NOMO-1 (cell line): ENCODE measurements around the gene KIF2A.

Experiments
- DNase-seq, 2 experiments: peaks; one replicate each; lab custom pipeline; 2025; ENCODE audit not compliant: unreplicated experiment in 2 of 2; lab: John Stamatoyannopoulos, UW

The KIF2A gene

DNA sequence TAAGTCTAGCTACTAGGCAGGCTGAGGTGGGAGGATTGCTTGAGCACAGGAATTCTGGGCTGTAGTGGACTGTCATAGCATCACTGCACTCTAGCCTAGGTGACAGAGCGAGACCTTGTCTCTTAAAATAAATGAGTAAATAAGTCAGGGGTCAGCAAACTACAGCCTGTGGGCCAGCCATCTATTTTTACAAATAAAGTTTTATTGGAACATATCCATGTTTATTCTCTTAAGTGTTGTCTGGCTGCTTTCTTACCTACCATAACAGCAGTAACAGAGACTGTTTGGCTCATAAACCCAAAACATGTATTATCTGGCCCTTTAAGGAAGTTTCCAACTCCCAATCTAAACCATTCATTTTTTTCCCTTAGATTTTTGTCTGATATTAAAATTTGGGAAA lies 68.1 kb downstream of the KIF2A start:
- DNase-seq: no peak

DNA sequence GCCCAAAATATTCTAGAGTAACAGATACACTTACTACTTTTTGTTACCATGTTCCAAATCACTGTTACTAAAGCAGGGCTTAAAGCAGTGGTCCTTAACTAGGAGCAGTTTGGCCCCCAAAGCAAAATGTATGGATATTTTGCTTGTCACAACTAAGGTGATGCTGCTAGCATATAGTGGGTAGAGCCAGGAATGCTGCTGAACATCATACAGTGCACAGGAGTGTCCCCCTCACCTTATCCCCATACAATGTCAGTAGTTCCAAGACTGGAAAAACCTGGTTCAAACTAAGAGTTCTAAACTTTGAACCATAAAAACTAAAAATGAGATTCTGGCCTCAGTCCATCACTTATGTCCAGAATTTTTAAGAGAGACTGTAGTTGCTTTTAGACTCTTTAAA lies 69.6 kb downstream of the KIF2A start:
- no peak for DNase-seq

DNA sequence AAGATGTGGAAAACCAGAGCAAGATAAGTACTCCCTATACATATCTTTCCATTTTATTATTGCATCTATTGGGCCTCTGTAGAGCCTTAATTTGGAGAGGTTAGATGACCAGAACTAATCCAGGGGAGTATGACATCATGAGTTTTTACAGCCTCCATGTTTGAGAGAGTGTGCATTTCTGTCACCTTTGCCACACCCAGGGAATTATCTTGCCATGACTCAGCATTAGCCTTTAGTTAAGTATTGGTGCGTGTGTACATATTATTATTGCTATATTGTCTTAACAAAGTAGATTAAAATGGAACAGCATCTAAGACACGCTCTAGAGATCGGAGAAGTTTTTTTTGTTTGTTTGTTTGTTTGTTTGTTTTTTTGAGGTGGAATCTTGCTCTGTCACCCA lies 70.1 kb downstream of the KIF2A start:
- DNase-seq: no peak

DNA sequence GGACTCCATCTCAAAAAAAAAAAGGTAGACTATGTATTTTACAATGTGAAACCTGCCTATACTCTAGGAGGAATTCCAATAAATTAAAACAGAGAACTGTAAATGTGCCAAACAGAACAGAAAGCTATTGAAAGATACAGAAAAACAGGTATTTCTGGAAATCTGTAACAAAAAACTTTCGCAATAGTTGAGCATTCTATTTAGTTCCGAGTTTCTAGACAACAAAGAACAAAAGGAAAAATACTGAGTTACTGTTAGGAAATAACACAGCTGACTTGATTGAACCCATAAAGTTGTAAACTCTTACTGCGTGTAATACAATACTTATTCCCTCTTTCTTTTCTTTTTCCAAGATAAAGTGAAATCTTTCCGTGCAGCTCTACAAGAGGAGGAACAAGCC lies 79.1 kb downstream of the KIF2A start:
- DNase-seq: no peak

DNA sequence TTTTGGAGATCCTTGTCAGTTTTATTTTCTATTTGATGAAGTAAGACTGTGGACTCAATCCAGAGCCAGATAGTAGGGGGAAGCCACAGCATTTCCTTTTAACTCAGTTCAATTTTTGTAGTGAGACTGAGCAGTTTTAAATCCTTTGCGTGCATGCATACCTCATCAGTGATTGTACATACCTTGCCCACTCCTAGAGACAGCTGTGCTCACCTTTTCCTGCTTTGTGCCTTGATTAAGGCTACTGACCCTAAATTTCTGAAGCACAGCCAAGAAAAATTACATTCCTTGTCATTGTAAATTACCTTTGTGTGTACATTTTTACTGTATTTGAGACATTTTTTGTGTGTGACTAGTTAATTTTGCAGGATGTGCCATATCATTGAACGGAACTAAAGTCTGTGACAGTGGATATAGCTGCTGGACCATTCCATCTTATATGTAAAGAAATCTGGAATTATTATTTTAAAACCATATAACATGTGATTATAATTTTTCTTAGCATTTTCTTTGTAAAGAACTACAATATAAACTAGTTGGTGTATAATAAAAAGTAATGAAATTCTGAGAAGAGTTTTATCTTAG lies 79.9 kb downstream of the KIF2A start:
- DNase-seq: no peak

DNA sequence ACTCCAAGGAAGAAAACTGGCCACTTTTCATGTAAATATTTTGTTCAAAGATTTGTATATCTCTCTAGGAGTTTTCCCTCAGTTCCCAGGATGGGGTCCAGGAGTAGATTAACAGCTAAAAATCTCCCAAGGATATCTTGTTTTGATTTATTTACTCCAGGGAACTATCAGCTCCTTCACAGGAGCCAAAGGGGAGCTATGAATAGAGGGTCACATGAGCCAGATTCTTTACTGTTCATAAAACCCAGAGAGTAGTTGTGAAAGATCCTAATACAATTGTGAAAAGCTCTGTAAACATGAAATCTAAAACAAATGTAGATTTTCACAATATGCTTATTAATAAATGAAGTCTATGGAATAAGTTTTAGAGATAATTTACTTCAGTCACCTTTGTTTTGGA lies 80.8 kb downstream of the KIF2A start:
- no peak for DNase-seq

DNA sequence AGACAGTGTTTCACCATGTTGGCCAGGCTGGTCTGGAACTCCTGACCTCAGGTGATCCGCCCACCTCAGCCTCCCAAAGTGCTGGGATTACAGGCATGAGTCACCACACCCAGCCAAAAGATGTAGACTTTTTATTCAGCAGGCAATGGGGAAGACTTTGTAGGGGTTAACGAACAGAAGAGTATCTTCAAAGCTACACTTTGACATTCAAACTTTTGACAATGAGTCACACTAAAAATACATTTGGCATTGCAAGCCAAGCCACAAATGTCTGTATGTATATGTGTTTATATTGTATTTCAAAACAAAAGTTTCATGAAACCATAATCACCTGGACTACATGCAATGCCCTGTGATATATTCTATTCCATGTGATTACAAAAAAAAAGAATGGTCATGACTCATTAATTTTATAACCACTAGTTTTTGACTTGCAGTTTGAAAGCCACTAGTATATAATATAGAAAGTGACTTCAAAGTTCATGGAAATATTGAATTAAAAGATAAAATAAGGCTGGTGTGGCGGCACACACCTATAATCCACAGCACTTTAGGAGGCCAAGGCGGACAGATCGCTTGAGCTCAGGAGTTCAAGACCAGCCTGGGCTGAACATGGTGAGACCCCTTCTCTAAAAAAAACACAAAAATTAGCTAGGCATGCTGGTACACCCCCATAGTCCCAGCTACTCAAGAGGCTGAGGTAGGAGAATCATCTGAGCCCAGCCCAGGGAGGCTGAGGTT lies 89.4 kb downstream of the KIF2A start:
- DNase-seq: no peak

DNA sequence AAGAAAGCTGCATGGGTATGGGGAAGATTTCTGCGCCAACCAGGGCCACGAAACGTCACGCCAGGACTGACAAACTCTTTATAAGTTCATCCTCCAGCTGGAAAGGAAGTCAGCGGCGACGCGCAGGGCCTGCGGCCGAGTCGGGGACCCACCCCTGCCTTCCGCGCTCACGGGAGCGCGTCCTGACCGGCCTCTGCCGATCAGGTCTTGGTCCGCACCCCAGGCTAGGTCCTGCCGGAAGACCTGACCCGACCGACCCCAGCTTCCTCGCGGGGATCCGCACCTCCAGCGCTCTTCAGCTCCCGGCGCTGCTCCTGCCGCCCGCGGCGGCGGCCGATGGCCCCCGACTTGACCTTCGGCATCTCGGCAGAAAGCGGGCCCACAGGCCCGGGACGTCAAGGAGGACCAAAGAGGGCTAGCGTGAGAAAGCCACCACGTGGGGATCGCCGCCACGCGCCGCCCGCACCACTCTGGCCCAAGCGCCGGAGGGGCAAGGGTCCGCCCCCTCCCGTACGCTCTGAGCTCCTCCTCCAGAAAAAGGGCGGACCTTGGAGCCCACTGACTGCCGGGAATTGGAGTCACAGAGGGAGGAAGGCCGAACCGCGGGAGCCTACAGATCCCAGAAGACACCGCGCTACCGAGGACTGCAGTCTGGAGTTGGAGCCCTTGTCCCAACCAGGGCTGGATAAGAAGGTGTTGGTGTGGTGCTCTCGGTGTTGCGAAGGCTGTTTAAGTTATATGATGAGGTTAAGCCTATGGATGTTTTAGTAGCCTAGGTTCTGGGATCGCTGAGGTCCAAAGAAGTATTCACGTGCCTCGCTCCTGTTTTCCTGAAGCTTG lies 97.6 kb downstream of the KIF2A start, which contains the start of gene DIMT1:
Gene DIMT1, minus strand, starts transcription at position 495 of the 840 bp plus-strand sequence. Its CDS starts 133 bp downstream, at position 362.
- peak; percentile 96 to 97 for DNase-seq

DNA sequence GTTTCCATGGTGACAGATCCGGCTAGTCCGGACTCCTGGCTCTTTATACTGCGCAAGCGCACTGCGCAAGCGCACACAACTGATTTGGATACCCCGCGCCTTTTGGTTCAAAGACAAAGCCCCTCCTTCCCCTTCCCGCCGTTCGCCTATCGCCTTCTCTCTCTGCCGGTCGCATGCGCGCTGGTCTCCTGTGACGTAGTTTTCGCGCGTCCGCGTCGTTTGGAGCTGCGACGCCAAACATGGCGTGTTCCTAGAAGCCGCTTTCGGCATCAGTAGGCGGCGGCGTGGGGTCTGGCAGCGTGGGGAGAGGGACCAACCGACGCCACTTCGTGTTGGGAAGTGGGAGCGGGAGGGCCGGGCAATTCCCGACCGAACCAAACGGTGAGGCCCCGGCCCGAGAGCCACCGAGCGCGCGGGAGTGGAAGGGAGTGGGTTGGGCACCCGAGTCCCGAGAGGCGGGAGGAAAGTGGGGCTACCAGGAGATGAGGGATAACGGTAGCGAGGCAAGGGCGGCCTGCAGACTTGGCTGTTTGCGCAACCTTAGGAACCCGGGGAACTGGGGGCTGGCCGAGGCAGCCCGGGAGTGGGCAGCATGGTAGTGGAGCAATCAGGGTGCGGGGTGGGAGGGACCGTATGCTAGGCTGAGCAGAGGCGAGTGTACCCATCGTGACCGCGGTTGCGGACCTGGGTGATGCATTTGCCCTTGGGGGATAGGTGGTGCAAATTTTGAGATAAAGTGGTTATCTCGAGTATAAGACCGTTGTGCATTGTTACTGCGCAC lies 106.7 kb downstream of the KIF2A start, which contains the start of gene IPO11:
Gene IPO11, plus strand, starts transcription at position 215 of the 781 bp plus-strand sequence. CDS start 24,517 bp downstream, outside the sequence.
- peak; percentile 97 to 98 for DNase-seq

DNA sequence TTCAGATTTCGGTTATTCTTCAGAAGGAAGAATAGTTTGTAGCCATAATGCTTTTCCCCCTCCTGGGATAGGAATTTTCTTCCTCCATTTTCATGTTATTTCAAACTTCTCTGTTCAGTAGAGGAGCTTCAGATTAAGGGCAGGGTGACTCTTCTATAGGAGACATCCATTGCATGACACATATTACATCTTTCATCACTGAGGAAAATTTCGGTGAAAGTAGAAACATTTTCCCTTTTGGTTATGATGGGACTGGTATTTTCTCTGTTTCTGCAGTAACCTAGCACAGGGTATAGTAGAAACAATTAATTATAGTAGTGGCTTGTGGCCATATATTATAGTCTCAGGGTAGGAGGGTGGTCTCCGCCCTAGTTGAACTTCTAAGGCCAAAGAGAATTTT lies 107.7 kb downstream of the KIF2A start:
- no peak for DNase-seq

DNA sequence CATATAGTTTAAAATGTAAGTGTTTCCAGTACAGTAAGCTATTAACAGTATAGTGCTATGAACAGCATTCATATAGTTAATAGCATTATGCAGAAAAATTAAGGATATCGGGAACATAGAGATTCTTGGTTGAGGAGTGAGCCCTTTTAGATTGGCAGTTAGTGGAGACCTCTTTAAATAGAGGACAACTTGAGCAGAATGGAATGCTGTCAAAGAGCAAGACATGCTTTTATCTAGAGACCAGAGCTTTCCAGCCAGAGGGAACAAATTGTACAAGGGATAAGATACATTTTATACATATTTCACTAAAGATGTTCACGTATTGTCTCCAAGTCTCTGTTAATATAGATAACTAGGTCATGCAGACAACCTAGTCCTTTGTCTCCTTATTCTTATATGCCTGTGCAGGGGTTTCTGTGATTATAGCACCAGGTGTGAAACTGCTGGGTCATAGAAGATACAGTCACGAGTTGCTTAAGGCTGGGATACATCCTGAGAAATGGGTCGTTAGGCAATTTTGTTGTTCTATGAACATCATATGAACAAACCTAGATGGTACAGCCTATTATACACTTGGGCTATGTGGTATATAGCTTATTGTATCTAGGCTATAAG lies 112.6 kb downstream of the KIF2A start:
- no peak for DNase-seq

DNA sequence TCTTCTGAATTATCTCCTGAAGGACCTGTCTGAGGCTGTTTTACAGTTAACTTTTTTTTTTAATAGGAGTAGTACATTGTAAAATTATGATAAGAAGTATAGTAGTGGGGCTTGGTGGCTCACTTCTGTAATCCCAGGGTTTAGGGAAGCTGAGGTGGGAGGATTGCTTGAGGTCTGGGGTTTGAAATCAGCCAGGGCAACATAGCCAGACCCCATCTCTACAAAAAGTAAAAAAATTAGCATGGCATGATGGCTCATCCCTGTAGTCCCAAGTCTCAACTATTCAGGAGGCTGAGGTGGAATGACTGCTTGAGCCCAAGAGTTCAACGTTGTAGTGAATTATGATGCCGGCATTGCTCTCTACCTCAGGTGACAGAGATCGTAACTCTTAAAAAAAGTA lies 113.6 kb downstream of the KIF2A start:
- DNase-seq: no peak

DNA sequence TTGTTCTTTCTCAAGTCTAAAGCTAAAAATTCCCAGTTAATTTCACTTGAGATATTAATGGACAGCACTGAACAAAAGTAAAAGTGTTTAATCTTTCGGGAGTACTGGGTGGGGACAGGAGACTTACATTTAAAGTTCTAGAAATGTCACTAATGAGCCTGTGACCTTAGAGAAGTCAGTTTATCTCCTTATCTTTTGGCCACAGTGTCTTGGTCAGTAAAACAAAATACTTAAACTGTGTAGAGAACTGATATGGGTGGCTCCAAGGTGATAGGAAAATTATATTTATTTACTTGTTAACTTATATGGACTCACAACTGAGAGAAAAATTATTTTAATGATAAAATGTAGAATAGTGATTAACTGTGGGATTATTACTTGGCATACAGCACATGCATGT lies 115.4 kb downstream of the KIF2A start:
- no peak for DNase-seq

DNA sequence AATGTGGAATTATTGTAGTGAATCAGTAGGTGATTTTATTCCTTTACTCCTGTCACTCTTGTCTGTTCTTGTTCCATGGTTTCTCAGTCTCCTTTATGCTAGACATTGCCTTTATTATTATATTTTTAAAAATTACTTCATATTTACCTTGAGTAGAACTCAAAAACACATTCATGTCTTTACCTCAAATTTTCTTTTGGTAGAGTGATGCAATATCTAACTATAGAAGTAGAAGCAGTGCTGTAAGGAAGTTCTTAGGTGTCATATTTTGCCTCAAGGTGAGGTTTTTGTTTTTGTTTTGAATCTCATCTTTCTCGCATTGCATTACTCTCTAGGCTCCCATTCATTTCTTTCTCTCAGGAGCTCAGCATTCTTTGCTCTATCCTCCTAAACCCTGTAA lies 118.8 kb downstream of the KIF2A start:
- no peak for DNase-seq

DNA sequence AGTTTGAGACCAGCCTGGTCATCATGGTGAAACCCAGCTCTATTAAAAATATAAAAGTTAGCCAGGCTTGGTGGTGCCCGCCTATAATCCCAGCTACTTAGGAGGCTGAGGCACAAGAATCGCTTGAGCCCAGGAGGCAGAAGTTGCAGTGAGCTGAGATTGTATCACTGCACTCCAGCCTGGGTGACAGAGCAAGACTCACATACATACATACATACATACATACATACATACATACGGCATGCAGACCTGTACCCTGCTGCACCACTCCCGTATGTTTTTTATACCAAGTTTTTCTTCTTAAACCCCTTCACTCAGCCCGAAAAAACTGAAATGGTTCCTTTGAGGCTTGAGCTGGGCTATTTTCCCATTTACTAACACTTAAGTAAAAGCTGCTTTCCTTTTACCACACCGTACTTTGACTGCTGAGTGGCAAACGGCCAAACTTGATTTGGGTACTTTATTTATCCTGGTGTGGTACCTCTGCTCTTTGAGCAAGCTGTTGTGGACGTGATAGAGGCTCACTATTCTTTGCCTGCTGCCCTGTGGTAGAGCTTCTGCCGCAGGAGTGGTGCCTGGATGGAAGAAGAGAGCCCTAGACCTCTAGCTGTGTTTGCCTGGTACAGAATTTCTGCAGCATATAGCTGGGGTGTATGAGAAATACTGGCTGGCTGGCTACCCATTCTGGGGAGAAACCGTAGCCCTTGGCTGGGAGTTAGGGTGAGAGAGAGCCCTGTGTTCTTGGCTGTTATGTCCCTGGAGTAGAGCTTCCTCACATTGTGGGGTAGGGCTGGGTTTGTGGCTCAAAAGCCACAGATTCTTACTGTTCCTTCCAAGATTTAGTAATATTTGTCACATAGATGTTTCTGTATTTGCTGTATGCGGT lies 126.0 kb downstream of the KIF2A start:
- DNase-seq: peak; percentile 42 to 52

DNA sequence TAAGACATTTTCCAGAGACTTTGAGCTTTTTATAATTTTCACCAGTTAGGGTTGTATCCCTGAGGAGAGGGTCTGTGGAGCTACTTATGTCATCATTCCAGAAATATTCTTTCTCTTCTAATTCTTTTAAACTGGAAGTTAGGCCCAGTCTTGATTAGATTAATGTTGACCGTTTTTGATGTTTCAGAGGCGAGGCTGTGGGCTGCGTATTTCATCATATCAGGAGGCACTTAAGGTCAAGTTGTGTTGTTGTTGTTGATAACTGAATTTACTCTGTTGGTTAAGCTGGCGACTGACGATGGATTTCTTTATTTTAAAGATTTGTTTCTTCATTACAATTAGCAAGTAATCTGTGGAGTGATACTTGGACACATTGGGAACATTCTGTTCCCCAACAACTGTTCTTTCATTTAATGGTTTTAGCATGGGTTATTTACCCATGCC lies 126.6 kb downstream of the KIF2A start:
- peak; percentile 42 to 49 for DNase-seq
